Effector memory CD8-positive, alpha-beta T cell (primary cell): ENCODE results near the gene RNU7-1.

Source experiments
- ATAC-seq: fragments of 150-1000 bp; cut with Tn5 transposase; replicated peaks from 2 replicates; pipeline ENCODE4 v1.10.0; 2021; ENCODE audit warnings: mild to moderate bottlenecking, moderate library complexity
- DNase-seq, 3 experiments: peaks; one replicate each; pipeline ENCODE4 v3.0.0; 2021
- H3K27ac Mint-ChIP-seq, 2 donors: one replicate each; pipeline ENCODE4 v1.8.0; 2022; ENCODE audit warnings: mild to moderate bottlenecking in 2 of 2, mixed read lengths in 2 of 2, moderate library complexity in 2 of 2
- H3K27me3 Mint-ChIP-seq, 2 donors: one replicate each; pipeline ENCODE4 v1.8.0; 2022; ENCODE audit warnings: mixed read lengths in 2 of 2
- H3K36me3 Mint-ChIP-seq: one replicate; pipeline ENCODE4 v1.8.0; 2022; ENCODE audit warnings: mild to moderate bottlenecking, moderate library complexity, mixed read lengths; ENCODE audit not compliant: insufficient read depth
- H3K4me1 Mint-ChIP-seq, 2 donors: one replicate each; pipeline ENCODE4 v1.8.0; 2022; ENCODE audit warnings: low read depth in 2 of 2, mixed read lengths in 2 of 2
- H3K4me3 Mint-ChIP-seq, 2 donors: one replicate each; pipeline ENCODE4 v1.8.0; 2022; ENCODE audit warnings: mild to moderate bottlenecking in 2 of 2, mixed read lengths in 2 of 2, moderate library complexity in 2 of 2
- H3K9me3 Mint-ChIP-seq, 2 donors: one replicate each; pipeline ENCODE4 v1.8.0; 2022; ENCODE audit warnings: mixed read lengths in 2 of 2

RNU7-1 gene

DNA sequence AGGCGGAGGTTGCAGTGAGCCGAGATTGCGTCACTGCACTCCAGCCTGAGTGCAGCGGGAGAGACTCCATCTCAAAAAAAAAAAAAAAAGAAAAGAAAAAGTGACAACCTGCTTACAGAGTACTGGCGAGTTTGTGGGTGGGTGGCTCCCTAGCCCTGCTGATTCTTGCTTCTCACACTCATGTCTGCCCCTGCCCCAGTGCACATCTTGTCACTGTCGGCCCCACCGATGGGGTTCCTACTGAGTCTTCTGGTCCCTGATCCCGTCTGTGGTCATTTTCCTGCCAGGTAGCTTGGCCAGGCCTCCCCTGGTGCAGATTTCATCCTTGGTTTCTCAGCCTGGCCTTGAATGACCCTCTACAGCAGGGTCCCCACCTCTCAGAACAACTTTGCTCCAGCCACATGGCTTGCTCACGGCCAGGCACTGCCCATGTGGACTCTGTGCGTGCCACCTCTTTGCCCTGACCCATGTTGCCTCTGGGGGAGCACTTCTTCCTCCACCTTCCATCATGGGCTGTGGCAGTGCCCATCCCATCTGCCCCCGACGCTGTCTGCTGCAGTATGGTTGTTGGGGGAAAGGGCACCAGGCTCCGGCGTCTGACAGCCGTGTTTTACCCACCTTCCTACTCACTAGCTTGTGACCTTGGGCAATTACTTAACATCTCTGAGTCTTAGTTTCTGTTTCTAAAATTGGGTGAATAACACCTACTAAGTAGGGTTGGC, 5.4 kb downstream of the RNU7-1 start:
- Mint-ChIP-seq H3K36me3 (peaks cover 64% of the 10 kb centered on the region), H3K4me3 (peak overlapping the region; percentile 97 to 98), H3K27ac (peak overlapping the region; percentile 98 to 99), H3K27me3 (no peaks in the 10 kb centered on the region), H3K9me3 (no peaks in the 10 kb centered on the region), H3K4me1 (peaks cover 77 to 84% of the 10 kb centered on the region in 2 donors)
- DNase-seq = no peak
- ATAC-seq = peak; percentile 17

DNA sequence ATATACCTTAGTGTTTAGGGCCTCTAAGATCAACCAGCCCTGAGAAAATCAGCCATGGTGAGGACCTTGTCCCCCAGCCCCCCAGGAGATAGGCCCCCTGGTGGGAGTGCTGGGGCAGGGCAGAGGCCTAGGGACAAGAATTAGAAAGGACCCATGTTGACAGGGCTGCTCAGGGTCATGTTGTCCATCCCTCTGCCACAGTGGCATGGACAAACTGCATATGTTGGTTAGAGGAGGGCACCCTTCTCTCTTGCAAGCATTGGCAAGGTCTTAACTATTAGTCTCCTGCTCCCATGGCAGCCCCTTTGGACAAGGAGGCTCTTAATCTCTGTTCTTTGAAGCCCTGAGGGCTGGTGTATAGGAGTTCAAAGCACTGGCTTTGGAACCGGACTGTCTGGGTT, 6.8 kb downstream of the RNU7-1 start:
- Mint-ChIP-seq H3K4me3 (peak overlapping the region; percentile 98), H3K4me1 (peaks cover 82 to 86% of the 10 kb centered on the region in 2 donors), H3K27ac (peak overlapping the region; percentile 98 to 99), H3K9me3 (no peaks in the 10 kb centered on the region), H3K27me3 (no peaks in the 10 kb centered on the region), H3K36me3 (peaks cover 69% of the 10 kb centered on the region)
- ATAC-seq = no peak
- no peak for DNase-seq

DNA sequence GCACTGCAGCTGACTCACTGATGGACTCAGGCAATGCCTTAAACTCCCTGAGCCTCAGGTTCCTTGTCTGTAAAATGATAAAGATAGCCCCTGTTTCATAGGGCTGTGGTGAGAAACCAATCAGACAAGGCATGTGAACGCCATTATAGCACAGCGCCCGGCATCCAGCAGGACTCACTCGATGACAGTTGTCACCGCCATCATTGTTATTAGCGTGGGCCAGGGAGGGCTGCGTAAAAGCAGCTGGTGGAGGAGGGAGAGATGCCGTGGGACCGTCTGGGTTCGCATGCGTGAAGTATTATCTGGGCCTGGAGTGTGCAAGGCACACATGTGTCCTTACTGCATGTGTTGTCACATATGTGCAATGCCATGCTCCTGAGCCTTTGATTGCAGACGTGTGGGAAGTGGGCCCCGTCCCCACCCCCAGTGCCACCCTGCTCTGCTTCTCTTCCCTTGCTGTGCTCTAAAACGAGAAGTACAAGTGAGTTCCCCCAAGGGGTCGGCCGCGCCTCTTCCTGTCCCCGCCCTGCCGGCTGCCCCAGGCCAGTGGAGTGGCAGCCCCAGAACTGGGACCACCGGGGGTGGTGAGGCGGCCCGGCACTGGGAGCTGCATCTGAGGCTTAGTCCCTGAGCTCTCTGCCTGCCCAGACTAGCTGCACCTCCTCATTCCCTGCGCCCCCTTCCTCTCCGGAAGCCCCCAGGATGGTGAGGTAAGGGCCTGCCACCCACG, 7.4 kb downstream of the RNU7-1 start, which contains the start of gene PTPN6:
Gene PTPN6 (plus strand): TSS at position 546 of the 730 bp plus-strand sequence. CDS start 157 bp downstream, at position 703.
- peak within 1 kb of the TSS; percentile 98 for H3K4me3 Mint-ChIP-seq
- H3K27ac Mint-ChIP-seq = peak within 1 kb of the TSS; percentile 98 to 99
- no peaks in the 10 kb centered on the region for H3K27me3 Mint-ChIP-seq
- DNase-seq (peak in 2 of 3 experiments; percentile 47 to 49), ATAC-seq (peak; percentile 32)
- no peaks in the 10 kb centered on the region for H3K9me3 Mint-ChIP-seq
- peaks cover 69% of the 10 kb centered on the region for H3K36me3 Mint-ChIP-seq
- H3K4me1 Mint-ChIP-seq = peaks cover 82 to 87% of the 10 kb centered on the region in 2 donors

DNA sequence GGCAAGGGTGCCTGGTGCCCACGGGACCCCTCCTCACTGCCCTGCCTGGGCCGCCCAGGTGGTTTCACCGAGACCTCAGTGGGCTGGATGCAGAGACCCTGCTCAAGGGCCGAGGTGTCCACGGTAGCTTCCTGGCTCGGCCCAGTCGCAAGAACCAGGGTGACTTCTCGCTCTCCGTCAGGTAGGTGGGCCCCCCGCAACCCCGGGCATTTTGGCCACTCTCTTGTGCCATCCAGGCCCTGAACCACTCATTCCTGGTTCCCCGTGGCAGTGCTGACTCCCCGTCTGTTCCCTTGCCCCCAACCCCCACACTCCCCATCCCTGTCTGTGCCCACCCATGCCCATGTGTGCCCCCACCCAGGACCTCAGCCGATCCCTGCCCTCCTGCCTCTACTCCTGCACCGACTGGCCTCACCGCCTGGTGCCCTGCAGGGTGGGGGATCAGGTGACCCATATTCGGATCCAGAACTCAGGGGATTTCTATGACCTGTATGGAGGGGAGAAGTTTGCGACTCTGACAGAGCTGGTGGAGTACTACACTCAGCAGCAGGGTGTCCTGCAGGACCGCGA, 8.0 kb downstream of the RNU7-1 start:
- DNase-seq = no peak
- peaks cover 69% of the 10 kb centered on the region for H3K36me3 Mint-ChIP-seq
- peaks cover 82 to 89% of the 10 kb centered on the region in 2 donors for H3K4me1 Mint-ChIP-seq
- H3K9me3 Mint-ChIP-seq = no peaks in the 10 kb centered on the region
- peak overlapping the region; percentile 98 to 99 for H3K27ac Mint-ChIP-seq
- peak; percentile 44 for ATAC-seq
- H3K27me3 Mint-ChIP-seq = no peaks in the 10 kb centered on the region
- peak overlapping the region; percentile 98 for H3K4me3 Mint-ChIP-seq

DNA sequence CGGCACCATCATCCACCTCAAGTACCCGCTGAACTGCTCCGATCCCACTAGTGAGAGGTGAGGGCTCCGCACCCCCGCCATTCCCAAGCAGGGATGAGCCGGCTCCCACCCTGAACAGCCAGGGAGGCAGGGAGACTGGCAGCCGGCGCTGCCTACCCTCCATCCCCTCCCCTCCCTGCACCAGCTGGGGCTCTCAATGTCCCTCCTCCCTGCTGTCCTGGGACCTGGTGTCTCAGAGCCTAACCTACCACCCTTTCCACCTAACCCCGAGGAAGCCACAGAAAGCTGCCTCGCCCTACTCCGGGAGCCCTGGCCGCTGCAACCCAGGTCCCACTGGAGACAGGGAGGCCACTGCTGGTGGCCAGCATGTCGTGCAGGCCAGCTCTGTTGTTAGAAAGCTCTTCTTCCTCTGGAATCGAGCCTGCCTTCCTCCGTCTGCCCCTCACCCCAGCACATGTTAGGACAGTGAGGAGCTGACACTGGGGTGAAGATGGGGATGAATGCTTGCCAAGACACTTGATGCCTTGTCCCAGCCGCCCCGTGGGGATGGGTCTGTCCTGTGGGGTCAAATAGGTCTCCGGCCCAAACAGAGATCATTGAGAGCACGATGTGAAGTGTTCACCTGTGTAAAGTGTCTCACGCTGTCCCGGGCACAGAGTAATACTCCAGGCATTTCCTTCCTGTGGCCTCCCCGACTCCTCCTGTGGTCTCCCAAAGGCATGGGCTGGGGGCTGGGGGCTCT, 8.7 kb downstream of the RNU7-1 start:
- Mint-ChIP-seq H3K9me3 (no peaks in the 10 kb centered on the region), H3K36me3 (peaks cover 70% of the 10 kb centered on the region), H3K4me1 (peaks cover 83 to 90% of the 10 kb centered on the region in 2 donors), H3K27me3 (no peaks in the 10 kb centered on the region), H3K4me3 (peak overlapping the region; percentile 98), H3K27ac (peak overlapping the region; percentile 98 to 99)
- ATAC-seq (no peak), DNase-seq (no peak)

DNA sequence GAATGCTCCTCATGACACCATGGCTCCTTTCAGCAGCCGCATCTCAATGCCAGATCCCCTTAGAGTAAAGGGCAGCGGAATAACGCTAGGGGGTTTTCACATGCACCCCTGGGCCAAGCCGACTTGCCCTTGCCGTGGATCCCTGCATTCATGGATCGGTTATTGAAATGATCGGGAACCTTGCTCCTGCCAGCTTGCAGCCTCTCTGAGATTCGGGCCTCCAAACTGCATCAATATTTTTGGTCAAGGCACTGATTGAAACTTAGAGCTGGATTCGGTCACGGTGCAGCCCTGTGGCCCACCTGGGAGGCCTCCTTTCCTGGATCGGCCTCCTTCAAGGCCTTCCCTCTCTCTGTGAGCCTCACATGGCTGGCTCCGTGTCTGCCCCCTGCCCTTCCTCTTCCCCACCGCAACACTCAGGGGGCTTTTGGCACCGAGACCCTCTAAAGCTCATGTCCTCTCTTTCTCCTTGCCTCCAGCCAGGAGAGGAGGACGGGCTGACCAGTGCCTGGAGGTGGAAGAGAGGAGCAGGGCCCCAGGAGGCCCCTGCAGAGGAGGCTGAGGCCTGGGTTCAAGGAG, 9.3 kb downstream of the RNU7-1 start:
- no peaks in the 10 kb centered on the region for H3K27me3 Mint-ChIP-seq
- H3K4me3 Mint-ChIP-seq = peak overlapping the region; percentile 98
- peak overlapping the region; percentile 98 to 99 for H3K27ac Mint-ChIP-seq
- H3K9me3 Mint-ChIP-seq = no peaks in the 10 kb centered on the region
- H3K4me1 Mint-ChIP-seq = peaks cover 81 to 88% of the 10 kb centered on the region in 2 donors
- H3K36me3 Mint-ChIP-seq = peaks cover 77% of the 10 kb centered on the region
- ATAC-seq (no peak), DNase-seq (no peak)

DNA sequence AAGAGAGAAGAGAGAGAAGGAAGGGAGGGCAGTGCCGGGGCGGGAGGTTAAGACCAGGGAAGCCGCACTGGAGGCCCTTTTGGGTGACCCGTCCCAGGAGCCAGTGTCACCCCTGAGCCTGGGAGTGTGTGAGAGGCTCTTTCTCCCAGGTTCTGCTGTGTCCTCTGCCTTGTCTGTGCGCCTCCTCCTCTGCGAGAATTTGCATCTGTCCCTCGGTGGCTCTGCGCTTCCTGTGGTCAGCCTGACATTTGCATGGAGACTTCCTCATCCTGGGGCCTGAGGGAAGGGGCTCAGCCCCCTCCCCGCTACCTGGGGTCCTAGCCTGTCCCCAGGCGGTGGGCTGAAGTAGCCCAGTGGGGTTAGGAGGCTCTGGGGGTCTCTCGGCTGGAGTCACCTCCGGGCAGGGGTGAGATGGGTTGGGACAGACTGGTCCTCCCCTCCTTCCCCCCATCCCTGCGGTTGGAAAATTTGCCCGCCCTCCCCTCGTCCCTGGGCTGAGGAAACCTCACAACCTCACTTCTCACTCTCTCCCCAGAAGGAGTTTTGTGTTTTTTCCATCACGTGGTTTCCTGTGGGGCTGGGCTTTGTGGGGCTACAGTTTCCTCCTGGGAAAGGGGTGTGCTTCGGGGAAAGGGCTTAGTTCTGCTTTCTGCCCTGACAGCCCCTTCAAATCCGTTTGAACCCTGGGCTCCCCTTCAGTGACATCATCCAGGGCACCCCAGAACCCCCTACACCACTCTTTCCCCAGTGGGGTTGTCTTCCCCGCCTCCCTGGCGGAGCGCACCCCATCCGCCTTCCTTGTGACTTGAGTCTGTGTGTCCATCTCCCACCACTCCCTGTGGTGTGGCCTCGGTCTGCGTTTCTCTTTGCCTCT, 10.1 kb downstream of the RNU7-1 start:
- peaks cover 83 to 89% of the 10 kb centered on the region in 2 donors for H3K4me1 Mint-ChIP-seq
- DNase-seq = peak in 2 of 3 experiments; percentile 57 to 61

DNA sequence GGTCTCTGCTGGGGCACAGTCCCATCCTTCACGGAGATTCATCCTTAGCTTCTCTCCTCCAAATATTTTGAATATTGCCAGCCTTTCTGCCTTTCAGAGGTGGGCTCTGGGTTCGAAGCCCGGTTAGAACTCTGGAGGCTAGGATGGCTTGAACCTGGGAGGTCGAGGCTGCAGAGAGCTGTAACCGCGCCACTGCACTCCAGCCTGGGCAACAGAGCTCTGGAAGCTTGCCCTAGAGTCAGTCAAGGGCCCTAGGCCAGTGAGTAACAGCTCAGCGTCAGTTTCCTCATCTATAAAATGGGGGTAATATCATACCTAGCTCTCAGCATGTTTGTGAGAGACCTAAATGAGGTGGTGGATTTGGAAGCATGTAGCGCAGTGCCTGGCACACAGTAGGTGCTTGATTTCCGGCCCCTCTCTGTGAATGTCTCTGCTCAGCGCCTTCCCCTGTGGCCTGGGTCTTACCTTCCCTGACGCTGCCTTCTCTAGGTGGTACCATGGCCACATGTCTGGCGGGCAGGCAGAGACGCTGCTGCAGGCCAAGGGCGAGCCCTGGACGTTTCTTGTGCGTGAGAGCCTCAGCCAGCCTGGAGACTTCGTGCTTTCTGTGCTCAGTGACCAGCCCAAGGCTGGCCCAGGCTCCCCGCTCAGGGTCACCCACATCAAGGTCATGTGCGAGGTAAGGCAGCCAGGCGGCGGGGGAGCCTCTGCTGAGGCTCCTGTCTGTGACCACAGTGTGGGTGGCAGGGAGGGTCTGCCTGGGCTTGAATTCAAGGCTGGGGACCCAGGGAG, 10.9 kb downstream of the RNU7-1 start:
- H3K9me3 Mint-ChIP-seq = no peaks in the 10 kb centered on the region
- H3K36me3 Mint-ChIP-seq = peaks cover 87% of the 10 kb centered on the region
- H3K4me3 Mint-ChIP-seq = peak overlapping the region; percentile 98
- peak overlapping the region; percentile 98 to 99 for H3K27ac Mint-ChIP-seq
- peaks cover 84 to 90% of the 10 kb centered on the region in 2 donors for H3K4me1 Mint-ChIP-seq
- ATAC-seq (no peak), DNase-seq (no peak)
- no peaks in the 10 kb centered on the region for H3K27me3 Mint-ChIP-seq

More for the DNA sequence above, 10.1 kb downstream of the RNU7-1 start:
- H3K27ac Mint-ChIP-seq = peak overlapping the region; percentile 98 to 99
- H3K36me3 Mint-ChIP-seq = peaks cover 84% of the 10 kb centered on the region
- peak overlapping the region; percentile 98 for H3K4me3 Mint-ChIP-seq
- H3K9me3 Mint-ChIP-seq = no peaks in the 10 kb centered on the region
- H3K27me3 Mint-ChIP-seq = no peaks in the 10 kb centered on the region
- peak; percentile 37 for ATAC-seq

DNA sequence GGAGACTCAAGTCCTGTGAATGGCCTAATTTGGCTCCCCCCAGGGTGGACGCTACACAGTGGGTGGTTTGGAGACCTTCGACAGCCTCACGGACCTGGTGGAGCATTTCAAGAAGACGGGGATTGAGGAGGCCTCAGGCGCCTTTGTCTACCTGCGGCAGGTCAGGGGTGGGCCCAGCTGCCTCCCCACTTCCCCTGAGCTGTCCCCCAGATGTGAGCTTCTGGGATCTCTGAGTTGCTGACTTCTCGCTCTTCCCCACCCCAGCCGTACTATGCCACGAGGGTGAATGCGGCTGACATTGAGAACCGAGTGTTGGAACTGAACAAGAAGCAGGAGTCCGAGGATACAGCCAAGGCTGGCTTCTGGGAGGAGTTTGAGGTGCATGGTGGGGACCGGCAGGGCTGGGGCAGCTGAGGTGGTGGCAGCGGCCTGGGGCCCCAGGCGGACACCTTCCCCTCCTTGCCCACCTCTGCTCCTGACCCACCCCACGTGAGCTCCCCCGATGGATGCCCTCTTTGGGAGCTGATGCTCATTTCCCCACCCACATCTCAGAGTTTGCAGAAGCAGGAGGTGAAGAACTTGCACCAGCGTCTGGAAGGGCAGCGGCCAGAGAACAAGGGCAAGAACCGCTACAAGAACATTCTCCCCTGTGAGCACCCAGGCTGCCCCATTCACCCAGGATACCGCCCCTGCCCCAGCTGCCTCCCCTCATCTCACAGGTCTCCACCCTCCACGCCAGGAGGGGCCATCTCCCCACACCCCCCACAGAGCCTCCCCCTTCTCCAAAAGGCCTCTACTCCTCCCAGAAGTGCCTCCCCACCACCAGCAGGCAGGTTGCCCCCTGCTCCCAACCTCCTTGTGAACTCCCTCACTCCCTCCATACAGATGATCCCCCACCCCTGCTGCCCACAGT, 11.7 kb downstream of the RNU7-1 start:
- DNase-seq (no peak), ATAC-seq (no peak)
- H3K4me1 Mint-ChIP-seq = peaks cover 82 to 86% of the 10 kb centered on the region in 2 donors
- H3K4me3 Mint-ChIP-seq = peak overlapping the region; percentile 98
- no peaks in the 10 kb centered on the region for H3K27me3 Mint-ChIP-seq
- H3K27ac Mint-ChIP-seq = peak overlapping the region; percentile 98 to 99
- no peaks in the 10 kb centered on the region for H3K9me3 Mint-ChIP-seq
- peaks cover 95% of the 10 kb centered on the region for H3K36me3 Mint-ChIP-seq

DNA sequence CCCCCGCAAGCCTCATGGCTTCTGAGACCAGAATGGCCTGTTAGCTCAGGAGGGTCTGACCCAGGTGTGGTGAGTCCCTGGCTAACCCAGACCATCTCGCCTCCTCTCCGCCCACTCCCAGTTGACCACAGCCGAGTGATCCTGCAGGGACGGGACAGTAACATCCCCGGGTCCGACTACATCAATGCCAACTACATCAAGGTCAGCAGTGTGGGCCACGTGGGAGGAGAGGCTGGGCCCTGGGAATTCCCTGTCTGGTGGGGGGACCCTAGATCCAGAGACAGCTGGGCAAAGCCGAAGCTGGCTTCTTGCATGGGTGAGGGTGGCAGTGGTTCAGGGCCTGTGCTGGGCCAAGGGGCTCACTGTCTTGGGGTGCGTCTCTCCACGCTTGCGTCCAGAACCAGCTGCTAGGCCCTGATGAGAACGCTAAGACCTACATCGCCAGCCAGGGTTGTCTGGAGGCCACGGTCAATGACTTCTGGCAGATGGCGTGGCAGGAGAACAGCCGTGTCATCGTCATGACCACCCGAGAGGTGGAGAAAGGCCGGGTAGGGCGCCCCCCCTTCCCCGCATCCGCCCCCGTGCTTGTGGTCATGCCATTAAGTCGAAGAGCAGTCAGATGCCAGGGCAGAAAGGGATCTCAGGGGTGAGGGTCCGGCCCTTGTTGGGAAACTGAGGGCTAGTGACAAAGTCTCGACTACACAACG, 12.6 kb downstream of the RNU7-1 start:
- H3K4me3 Mint-ChIP-seq = peak overlapping the region; percentile 98
- peaks cover 83 to 87% of the 10 kb centered on the region in 2 donors for H3K4me1 Mint-ChIP-seq
- DNase-seq (peak in 1 of 3 experiments; percentile 49), ATAC-seq (no peak)
- H3K36me3 Mint-ChIP-seq = peaks cover 100% of the 10 kb centered on the region
- H3K27me3 Mint-ChIP-seq = no peaks in the 10 kb centered on the region
- H3K27ac Mint-ChIP-seq = peak overlapping the region; percentile 98 to 99
- no peaks in the 10 kb centered on the region for H3K9me3 Mint-ChIP-seq
